IMR-90 (cell line): ENCODE results near the gene DYNLT2.

ENCODE experiments used
- CTCF ChIP-seq: conservative IDR thresholded peaks from 2 replicates; pipeline ENCODE4 v1.5.1; 2012; ENCODE audit warnings: mild to moderate bottlenecking, low read depth, low read length, improper control_type of control experiment
- FOS ChIP-seq: fragments of 150-350 bp; IDR thresholded peaks from 2 replicates; pipeline ENCODE4 v1.6.1; 2016; ENCODE audit warnings: low read depth, low read length
- RFX5 ChIP-seq: IDR thresholded peaks from 2 replicates; pipeline ENCODE4 v1.8.0; 2012; ENCODE audit warnings: low read depth, mild to moderate bottlenecking, low read length, moderate library complexity
- USF2 ChIP-seq: fragments of 150-350 bp; IDR thresholded peaks from 2 replicates; pipeline ENCODE4 v1.6.1; 2017; ENCODE audit warnings: mild to moderate bottlenecking, antibody characterized with exemption, low read length, low read depth

GRCh38 chr6:169723200-169723909, 28.0 kb downstream of the DYNLT2 start:
- TF ChIP-seq CTCF (no peak), USF2 (no peak), RFX5 (no peak), FOS (no peak)
